HG03066 (cell line): ENCODE results near the gene JAK2.
A peak's percentile ranks its signal among the peaks of the same experiment; 100 is the strongest.
"Not testable (repeated sequence)": the region's sequence is repeated elsewhere in the genome, so short reads cannot be mapped to it uniquely, and the experiment has no call there.

Source experiments
- ATAC-seq: cut with Tn5 transposase; IDR thresholded peaks from one replicate; pipeline ENCODE4 v1.9.1; 2021; ENCODE audit warnings: low read depth; ENCODE audit not compliant: unreplicated experiment

The JAK2 gene

GRCh38 chr9:4984621-4985385 is at the start of gene JAK2:
Gene JAK2 (plus strand): TSS chr9:4985272. CDS start chr9:5021988, 36,716 bp downstream.
- peak; percentile 71 for ATAC-seq

- no peak for ATAC-seq
Measured at GRCh38 chr9:4936277-4936676, 48.8 kb upstream of the JAK2 start.

GRCh38 chr9:4936823-4937222 is 48.2 kb upstream of the JAK2 start:
- ATAC-seq: peak; percentile 45

GRCh38 chr9:4937446-4937845 is 47.6 kb upstream of the JAK2 start:
- ATAC-seq: no peak

- no peak for ATAC-seq
Measured at GRCh38 chr9:4938496-4938895, 46.6 kb upstream of the JAK2 start.

GRCh38 chr9:4939118-4939561 is 45.9 kb upstream of the JAK2 start:
- ATAC-seq: peak; percentile 80

- ATAC-seq: not testable (repeated sequence)
Measured at GRCh38 chr9:4942042-4942691, 42.9 kb upstream of the JAK2 start.

GRCh38 chr9:4943346-4943745 is 41.7 kb upstream of the JAK2 start:
- no peak for ATAC-seq

- not testable (repeated sequence) for ATAC-seq
Measured at GRCh38 chr9:4944431-4945211, 40.5 kb upstream of the JAK2 start.

GRCh38 chr9:4946937-4947336 is 38.1 kb upstream of the JAK2 start:
- no peak for ATAC-seq

GRCh38 chr9:4955836-4956235 is 29.2 kb upstream of the JAK2 start:
- no peak for ATAC-seq

GRCh38 chr9:4959031-4959430 is 26.0 kb upstream of the JAK2 start:
- ATAC-seq: no peak

GRCh38 chr9:4962085-4962484 is 23.0 kb upstream of the JAK2 start:
- no peak for ATAC-seq

GRCh38 chr9:4964540-4964939 is 20.5 kb upstream of the JAK2 start:
- no peak for ATAC-seq

GRCh38 chr9:4965174-4965821 is 19.8 kb upstream of the JAK2 start:
- no peak for ATAC-seq

GRCh38 chr9:4967523-4967922 is 17.5 kb upstream of the JAK2 start:
- ATAC-seq: no peak

- no peak for ATAC-seq
Measured at GRCh38 chr9:4969130-4969529, 15.9 kb upstream of the JAK2 start.

GRCh38 chr9:4970970-4971641 is 14.0 kb upstream of the JAK2 start:
- peak; percentile 91 for ATAC-seq

GRCh38 chr9:4973246-4973645 is 11.8 kb upstream of the JAK2 start:
- ATAC-seq: no peak

- ATAC-seq: no peak
Measured at GRCh38 chr9:4973902-4974301, 11.2 kb upstream of the JAK2 start.
